Suppressor macrophage treated with lipopolysaccharide for 1 hour (primary cell): ENCODE measurements around the gene PCDHGA12.
A peak's percentile ranks its signal among the peaks of the same experiment; 100 is the strongest.
"Not testable (repeated sequence)": the region's sequence is repeated elsewhere in the genome, so short reads cannot be mapped to it uniquely, and the experiment has no call there.

Experiments used
- DNase-seq, 3 donors: peaks; one replicate each; pipeline ENCODE4 v3.0.0-alpha.2; 2020 to 2022

The PCDHGA12 gene

DNA sequence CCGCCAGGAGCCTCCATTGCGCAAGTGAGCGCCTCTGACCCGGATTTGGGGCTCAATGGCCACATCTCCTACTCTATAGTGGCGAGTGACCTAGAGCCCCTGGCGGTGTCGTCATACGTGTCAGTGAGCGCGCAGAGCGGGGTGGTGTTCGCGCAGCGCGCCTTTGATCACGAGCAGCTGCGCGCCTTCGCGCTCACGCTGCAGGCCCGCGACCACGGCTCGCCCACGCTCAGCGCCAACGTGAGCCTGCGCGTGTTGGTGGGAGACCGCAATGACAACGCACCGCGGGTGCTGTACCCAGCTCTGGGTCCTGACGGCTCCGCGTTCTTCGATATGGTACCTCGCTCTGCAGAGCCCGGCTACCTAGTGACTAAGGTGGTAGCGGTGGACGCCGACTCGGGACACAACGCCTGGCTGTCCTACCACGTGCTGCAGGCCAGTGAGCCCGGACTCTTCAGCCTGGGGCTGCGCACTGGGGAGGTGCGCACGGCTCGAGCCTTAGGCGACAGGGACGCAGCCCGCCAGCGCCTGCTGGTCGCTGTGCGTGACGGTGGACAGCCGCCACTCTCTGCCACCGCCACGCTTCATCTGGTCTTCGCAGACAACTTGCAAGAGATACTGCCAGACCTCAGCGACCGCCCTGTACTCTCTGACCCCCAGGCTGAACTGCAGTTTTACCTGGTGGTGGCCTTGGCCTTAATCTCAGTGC, 20.6 kb upstream of the PCDHGA12 start:
- no peak for DNase-seq

DNA sequence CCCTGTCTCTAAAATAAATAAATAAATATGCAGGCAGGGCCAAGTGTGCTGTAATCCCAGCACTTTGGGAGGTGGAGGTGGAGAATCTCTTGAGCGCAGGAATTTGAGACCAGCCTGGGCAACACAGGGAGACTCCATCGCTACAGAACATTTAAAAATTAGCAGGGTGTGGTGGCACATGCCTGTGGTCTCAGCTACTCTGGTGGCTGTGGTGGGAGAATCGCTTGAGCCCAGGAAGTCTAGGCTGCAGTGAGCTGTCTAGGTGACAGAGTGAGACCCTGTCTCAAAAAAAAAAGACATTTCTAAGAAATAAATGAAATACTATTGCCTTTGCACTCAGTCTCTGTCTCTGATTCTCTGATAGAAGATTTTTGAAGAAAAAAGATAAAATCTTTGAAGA, 18.7 kb upstream of the PCDHGA12 start:
- no peak for DNase-seq

DNA sequence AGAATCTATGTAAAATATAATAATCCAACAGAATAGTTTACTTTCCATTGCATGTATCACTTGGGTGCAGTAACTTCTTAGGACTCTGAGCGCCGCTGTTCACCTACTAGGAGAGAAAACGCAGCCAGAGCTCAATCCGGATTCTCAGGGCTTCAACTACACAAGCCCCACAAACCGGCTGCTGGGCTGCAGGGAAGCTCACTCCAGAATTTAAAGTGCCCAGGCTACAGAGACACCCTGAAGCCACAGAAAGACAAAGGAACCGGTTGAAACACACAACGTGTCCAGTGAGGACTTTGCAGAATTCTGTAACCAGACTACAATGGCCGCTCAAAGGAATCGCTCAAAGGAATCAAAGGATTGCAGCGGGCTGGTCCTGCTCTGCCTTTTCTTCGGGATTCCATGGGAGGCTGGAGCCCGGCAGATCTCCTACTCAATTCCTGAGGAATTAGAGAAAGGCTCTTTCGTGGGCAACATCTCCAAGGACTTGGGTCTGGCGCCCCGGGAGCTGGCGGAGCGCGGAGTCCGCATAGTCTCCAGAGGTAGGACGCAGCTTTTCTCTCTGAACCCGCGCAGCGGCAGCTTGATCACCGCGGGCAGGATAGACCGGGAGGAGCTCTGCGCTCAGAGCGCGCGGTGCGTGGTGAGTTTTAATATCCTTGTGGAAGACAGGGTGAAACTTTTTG, 17.3 kb upstream of the PCDHGA12 start, which contains the start of gene PCDHGA10:
TSS of gene PCDHGA10 (plus strand) at position 134 of the 686 bp plus-strand sequence. CDS start at position 323, 189 bp downstream.
- peak; percentile 77 to 79 (median 79) for DNase-seq

DNA sequence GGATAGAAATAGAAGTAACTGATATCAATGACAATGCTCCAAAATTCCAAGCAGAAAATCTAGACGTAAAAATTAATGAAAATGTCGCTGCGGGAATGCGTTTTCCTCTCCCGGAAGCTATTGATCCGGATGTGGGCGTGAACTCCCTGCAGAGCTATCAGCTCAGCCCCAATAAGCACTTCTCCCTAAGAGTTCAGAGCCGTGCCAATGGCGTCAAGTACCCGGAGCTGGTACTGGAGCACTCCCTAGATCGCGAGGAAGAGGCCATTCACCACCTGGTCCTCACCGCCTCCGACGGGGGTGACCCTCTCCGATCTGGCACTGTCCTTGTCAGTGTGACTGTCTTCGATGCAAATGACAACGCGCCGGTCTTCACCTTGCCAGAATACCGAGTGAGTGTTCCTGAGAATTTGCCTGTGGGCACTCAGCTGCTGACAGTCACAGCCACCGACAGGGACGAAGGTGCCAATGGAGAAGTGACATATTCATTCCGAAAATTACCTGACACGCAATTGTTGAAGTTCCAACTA, 16.7 kb upstream of the PCDHGA12 start:
- no peak for DNase-seq

DNA sequence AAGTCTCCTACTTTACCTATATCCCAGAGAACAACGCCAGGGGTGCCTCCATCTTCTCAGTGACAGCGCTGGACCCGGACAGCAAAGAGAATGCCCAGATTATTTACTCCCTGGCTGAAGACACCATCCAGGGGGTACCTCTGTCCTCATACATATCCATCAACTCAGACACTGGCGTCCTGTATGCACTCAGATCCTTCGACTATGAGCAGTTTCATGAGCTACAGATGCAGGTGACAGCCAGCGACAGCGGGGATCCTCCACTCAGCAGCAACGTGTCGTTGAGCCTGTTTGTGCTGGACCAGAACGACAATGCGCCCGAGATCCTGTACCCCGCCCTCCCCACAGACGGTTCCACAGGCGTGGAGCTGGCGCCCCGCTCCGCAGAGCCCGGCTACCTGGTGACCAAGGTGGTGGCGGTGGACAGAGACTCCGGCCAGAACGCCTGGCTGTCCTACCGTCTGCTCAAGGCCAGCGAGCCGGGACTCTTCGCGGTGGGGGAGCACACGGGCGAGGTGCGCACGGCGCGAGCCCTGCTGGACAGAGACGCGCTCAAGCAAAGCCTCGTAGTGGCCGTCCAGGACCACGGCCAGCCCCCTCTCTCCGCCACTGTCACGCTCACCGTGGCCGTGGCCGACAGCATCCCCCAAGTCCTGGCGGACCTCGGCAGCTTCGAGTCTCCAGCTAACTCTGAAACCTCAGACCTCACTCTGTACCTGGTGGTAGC, 15.6 kb upstream of the PCDHGA12 start:
- not testable (repeated sequence) for DNase-seq

DNA sequence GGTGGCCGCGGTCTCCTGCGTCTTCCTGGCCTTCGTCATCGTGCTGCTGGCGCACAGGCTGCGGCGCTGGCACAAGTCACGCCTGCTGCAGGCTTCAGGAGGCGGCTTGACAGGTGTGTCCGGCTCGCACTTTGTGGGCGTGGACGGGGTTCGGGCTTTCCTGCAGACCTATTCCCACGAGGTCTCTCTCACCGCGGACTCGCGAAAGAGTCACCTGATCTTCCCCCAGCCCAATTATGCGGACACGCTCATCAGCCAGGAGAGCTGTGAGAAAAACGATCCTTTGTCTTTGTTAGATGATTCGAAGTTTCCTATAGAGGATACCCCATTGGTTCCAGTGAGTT, 15.1 kb upstream of the PCDHGA12 start:
- not testable (repeated sequence) for DNase-seq

DNA sequence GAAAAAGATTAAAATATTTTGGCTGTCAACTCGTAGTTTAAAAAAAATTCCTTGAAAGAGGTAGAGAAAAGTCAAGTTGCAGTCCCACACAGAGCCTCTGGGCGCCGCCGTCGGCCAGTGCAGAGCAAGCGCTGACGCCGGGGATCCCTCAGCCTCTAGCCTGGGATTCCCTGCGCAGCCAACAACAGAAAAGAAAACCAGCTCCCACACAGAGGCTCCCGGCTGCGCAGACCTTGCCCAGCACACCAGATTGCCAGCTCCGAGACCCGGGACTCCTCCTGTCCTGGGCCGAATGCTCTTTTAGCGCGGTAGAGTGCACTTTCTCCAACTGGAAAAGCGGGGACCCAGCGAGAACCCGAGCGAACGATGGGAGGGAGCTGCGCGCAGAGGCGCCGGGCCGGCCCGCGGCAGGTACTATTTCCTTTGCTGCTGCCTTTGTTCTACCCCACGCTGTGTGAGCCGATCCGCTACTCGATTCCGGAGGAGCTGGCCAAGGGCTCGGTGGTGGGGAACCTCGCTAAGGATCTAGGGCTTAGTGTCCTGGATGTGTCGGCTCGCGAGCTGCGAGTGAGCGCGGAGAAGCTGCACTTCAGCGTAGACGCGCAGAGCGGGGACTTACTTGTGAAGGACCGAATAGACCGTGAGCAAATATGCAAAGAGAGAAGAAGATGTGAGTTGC, 12.7 kb upstream of the PCDHGA12 start, which contains the start of gene PCDHGB7:
TSS of gene PCDHGB7 (plus strand) at position 184 of the 679 bp plus-strand sequence. CDS start at position 367, 183 bp downstream.
- DNase-seq: peak; percentile 87 to 94 (median 93)

DNA sequence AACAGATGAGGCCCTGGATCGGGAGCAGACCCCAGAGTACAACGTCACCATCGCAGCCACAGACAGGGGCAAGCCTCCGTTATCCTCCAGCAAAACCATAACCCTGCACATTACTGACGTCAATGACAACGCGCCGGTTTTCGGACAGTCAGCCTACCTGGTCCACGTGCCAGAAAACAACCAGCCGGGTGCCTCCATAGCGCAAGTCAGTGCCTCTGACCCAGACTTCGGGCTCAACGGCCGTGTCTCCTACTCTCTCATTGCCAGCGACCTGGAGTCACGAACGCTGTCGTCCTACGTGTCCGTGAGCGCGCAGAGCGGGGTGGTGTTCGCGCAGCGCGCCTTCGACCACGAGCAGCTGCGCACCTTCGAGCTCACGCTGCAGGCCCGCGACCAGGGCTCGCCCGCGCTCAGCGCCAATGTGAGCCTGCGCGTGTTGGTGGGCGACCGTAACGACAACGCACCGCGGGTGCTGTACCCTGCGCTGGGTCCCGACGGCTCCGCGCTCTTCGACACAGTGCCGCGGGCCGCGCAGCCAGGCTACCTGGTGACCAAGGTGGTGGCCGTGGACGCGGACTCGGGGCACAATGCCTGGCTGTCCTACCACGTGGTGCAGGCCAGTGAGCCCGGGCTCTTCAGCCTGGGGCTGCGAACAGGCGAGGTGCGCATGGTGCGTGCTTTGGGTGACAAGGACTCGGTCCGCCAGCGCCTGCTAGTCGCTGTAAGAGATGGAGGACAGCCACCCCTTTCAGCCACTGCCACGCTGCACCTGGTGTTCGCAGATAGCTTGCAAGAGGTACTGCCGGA, 11.0 kb upstream of the PCDHGA12 start:
- DNase-seq: no peak

DNA sequence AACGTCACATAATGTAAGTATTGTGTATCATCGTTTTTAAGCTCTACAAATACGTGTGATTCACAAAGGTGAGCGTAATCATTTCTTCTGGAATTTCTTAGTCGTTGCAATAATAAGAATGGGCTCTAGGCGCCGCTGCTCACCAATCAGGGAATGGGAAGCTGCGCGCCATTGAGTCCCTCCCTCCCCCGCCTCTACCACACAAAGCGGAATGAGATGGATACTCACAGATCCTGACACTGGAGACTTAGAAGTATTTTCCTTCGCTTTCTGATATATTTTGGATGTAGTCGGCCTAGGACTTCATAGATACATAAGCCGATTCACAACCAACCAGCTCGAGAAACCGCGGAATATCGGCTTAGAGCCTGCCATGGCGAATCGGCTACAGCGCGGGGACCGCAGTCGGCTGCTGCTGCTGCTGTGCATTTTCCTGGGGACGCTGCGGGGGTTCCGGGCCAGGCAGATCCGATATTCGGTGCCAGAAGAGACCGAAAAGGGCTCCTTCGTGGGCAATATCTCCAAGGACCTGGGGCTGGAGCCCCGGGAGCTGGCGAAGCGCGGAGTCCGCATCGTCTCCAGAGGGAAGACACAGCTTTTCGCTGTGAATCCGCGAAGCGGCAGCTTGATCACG, 9.3 kb upstream of the PCDHGA12 start, which contains the start of gene PCDHGA11:
TSS of gene PCDHGA11 (plus strand) at position 197 of the 634 bp plus-strand sequence. CDS start at position 374, 177 bp downstream.
- peak; percentile 81 to 88 (median 88) for DNase-seq

DNA sequence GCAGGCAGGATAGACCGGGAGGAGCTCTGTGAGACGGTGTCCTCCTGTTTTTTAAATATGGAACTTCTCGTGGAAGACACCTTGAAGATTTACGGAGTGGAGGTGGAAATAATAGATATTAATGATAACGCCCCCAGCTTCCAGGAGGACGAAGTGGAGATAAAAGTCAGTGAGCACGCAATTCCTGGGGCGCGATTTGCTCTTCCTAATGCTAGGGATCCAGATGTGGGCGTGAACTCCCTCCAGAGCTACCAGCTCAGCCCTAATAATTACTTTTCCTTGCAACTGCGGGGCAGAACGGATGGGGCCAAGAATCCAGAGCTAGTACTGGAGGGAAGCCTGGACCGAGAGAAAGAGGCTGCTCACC, 8.8 kb upstream of the PCDHGA12 start:
- no peak for DNase-seq

DNA sequence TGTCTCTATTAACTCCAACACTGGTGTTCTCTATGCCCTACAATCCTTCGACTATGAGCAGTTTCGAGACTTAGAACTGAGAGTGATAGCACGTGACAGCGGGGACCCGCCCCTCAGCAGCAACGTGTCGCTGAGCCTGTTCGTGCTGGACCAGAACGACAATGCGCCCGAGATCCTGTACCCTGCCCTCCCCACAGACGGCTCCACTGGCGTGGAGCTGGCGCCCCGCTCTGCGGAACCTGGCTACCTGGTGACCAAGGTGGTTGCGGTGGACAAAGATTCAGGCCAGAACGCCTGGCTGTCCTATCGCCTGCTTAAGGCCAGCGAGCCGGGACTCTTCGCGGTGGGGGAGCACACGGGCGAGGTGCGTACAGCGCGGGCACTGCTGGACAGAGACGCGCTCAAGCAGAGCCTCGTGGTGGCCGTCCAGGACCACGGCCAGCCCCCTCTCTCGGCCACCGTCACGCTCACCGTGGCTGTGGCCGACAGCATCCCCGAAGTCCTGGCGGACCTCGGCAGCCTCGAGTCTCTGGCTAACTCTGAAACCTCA, 7.5 kb upstream of the PCDHGA12 start:
- DNase-seq: no peak

DNA sequence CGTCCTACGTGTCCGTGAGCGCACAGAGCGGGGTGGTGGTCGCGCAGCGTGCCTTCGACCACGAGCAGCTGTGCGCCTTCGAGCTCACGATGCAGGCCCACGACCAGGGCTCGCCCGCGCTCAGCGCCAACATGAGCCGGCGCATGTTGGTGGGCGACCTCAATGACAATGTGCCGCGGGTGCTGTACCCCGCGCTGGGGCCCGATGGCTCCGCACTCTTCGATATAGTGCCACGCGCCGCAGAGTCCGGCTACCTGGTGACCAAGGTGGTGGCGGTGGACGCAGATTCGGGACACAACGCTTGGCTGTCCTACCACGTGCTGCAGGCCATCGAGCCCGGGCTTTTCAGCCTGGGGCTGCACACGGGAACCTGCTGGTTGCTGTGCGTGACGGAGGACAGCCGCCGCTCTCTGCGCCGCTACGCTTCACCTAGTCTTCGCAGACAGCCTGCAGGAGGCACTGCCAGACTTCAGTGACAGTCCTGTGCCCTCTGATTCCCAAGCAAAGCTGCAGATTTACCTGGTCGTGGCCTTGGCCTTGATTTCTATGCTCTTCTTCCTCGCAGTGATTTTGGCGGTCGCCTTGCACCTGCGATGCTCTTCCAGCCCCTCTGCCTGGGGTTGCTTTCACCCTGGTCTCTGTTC, 2.4 kb upstream of the PCDHGA12 start:
- DNase-seq: no peak

DNA sequence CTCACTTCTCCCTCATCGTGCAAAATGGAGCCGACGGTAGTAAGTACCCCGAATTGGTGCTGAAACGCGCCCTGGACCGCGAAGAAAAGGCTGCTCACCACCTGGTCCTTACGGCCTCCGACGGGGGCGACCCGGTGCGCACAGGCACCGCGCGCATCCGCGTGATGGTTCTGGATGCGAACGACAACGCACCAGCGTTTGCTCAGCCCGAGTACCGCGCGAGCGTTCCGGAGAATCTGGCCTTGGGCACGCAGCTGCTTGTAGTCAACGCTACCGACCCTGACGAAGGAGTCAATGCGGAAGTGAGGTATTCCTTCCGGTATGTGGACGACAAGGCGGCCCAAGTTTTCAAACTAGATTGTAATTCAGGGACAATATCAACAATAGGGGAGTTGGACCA, 979 bp downstream of the PCDHGA12 start:
- DNase-seq: peak; percentile 27 to 39 (median 37)

DNA sequence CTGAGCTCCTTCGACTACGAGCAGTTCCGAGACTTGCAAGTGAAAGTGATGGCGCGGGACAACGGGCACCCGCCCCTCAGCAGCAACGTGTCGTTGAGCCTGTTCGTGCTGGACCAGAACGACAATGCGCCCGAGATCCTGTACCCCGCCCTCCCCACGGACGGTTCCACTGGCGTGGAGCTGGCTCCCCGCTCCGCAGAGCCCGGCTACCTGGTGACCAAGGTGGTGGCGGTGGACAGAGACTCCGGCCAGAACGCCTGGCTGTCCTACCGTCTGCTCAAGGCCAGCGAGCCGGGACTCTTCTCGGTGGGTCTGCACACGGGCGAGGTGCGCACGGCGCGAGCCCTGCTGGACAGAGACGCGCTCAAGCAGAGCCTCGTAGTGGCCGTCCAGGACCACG, 2.0 kb downstream of the PCDHGA12 start:
- not testable (repeated sequence) for DNase-seq

DNA sequence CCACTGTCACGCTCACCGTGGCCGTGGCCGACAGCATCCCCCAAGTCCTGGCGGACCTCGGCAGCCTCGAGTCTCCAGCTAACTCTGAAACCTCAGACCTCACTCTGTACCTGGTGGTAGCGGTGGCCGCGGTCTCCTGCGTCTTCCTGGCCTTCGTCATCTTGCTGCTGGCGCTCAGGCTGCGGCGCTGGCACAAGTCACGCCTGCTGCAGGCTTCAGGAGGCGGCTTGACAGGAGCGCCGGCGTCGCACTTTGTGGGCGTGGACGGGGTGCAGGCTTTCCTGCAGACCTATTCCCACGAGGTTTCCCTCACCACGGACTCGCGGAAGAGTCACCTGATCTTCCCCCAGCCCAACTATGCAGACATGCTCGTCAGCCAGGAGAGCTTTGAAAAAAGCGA, 2.4 kb downstream of the PCDHGA12 start:
- DNase-seq: not testable (repeated sequence)

DNA sequence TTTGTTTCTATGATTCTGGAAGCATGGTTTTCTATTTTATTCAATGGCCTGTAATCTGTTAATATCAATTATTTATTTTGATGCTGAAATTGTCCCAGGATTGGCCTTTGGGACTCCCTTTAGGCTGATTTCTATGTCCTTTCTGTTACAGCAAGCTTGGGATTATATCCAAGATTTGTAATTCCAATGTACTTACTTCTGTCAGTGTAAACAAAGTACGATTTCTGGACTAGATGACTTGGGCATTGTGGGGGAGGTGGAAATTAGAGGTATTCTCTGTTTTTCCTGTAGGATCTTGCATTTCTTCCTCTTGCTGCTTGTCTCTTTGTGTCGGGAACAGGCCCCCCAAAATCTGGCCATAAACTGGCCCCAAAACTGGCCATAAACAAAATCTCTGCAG, 3.7 kb downstream of the PCDHGA12 start:
- DNase-seq: no peak

DNA sequence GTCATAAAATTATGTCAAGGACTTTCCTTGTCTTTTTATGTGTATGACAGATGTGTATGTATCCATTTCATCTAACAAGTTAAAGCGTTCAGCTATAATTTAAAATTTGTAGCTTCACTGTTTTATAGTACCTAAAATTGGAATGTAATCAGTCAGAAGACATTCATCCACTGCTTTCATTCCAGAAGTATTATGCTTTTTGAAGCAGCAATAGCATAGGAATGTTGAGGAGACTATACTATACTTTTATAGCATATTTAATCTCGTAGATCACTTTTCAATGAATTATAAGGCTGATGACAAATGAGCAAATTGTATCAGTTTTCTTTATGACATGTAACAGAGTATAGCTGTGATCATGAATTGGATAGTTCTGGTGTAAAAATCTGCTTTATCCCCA, 6.9 kb downstream of the PCDHGA12 start:
- no peak for DNase-seq

DNA sequence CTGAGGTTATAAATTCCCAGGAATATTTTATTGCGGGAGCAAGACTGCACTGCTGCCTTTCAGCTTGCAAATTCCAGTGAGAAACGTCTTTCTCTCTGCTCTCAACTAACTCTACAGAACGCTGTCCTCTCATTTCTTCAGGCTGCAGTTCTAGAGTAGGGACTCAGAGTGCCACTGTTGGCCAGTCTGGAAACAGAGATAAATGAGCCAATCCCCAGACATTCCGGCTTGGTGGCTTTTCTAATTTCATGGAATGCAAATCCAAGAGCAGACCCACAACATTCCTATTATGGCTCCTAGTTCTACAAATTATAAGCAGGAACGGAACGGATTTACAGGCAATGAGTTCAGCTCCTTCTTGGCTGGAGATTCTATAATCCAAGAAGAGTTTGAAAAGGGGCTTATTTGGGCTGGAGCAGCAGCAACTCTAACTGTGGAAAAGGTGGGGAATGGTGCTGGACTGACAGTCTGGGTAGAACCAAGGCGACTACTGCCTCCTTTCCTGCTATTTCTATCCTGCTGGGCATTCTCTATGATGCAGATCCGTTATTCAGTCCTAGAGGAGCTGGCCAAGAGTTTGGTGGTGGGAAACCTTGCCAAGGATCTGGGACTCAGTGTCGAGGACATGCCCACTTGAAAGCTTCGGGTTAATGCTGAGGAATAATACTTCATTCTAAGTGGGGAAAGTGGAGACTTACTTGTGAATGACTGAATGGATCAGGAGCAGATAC, 9.3 kb downstream of the PCDHGA12 start:
- no peak for DNase-seq

DNA sequence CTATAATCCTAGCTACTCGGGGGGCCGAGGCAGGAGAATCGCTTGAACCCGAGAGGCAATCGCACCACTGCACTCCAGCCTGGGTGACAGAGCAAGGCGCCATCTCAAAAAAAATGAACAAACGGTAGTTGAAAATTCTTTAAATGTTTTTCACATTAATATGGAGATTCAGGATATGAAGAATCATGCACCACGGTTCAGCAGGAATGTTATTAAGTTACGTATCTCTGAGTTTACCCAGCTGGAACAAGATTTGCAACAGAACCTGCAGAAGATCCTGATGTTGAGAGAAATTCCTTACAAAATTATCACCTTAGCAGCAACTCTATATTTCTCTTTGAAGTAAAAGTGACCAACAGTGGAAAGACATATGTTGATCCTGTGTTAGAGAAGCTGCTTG, 10.0 kb downstream of the PCDHGA12 start:
- DNase-seq: no peak
